HT-29 (cell line): ENCODE measurements around the gene RHO. TPM values are rescaled to one million over a fixed set of nuclear protein-coding genes. Genes with fewer than 3 reads are reported as not detected.
"Not testable (repeated sequence)": the region's sequence is repeated elsewhere in the genome, so short reads cannot be mapped to it uniquely, and the experiment has no call there.

Experiments used
- DNase-seq: peaks from one replicate; pipeline ENCODE4 v3.0.0-alpha.2; 2015; ENCODE audit warnings: low spot score
- total RNA-seq: library from RNA; depleted of rRNA; stranded (reverse); fragments of >200 nt; shearing (Covaris generic); gene quantifications from 2 replicates; pipeline ENCODE4 v1.2.3, GENCODE V29; 2014

The RHO gene
- total RNA-seq, 1 experiment from 2014 or later, result not detected

GRCh38 chr3:129499604-129500333, 28.7 kb upstream of the RHO start:
- not testable (repeated sequence) for DNase-seq

GRCh38 chr3:129500334-129500658, 28.1 kb upstream of the RHO start:
- no peak for DNase-seq

GRCh38 chr3:129501630-129502029, 26.8 kb upstream of the RHO start:
- no peak for DNase-seq

GRCh38 chr3:129502641-129503408, 25.6 kb upstream of the RHO start:
- DNase-seq, result no peak

GRCh38 chr3:129503471-129504291, 24.8 kb upstream of the RHO start:
- DNase-seq, result no peak

- DNase-seq, result no peak
Observed at GRCh38 chr3:129504471-129505100, 23.9 kb upstream of the RHO start.

- DNase-seq, result no peak
Observed at GRCh38 chr3:129505341-129505740, 23.1 kb upstream of the RHO start.

GRCh38 chr3:129506231-129506742, 22.2 kb upstream of the RHO start:
- no peak for DNase-seq

- no peak for DNase-seq
Observed at GRCh38 chr3:129507181-129507831, 21.1 kb upstream of the RHO start.

GRCh38 chr3:129512595-129512994, 15.8 kb upstream of the RHO start:
- no peak for DNase-seq

GRCh38 chr3:129513705-129514104, 14.7 kb upstream of the RHO start:
- no peak for DNase-seq

- no peak for DNase-seq
Observed at GRCh38 chr3:129514110-129514509, 14.3 kb upstream of the RHO start.

GRCh38 chr3:129514563-129514962, 13.9 kb upstream of the RHO start:
- no peak for DNase-seq

GRCh38 chr3:129515108-129515820, 13.2 kb upstream of the RHO start:
- not testable (repeated sequence) for DNase-seq

- DNase-seq, result not testable (repeated sequence)
Observed at GRCh38 chr3:129515821-129516432, 12.5 kb upstream of the RHO start.

GRCh38 chr3:129517516-129517915, 10.9 kb upstream of the RHO start:
- DNase-seq, result no peak

- no peak for DNase-seq
Observed at GRCh38 chr3:129518038-129518561, 10.3 kb upstream of the RHO start.

- no peak for DNase-seq
Observed at GRCh38 chr3:129518581-129518980, 9.9 kb upstream of the RHO start.

GRCh38 chr3:129519449-129519848, 9.0 kb upstream of the RHO start:
- no peak for DNase-seq
